ENCODE data around the gene ATP10A.

DNA sequence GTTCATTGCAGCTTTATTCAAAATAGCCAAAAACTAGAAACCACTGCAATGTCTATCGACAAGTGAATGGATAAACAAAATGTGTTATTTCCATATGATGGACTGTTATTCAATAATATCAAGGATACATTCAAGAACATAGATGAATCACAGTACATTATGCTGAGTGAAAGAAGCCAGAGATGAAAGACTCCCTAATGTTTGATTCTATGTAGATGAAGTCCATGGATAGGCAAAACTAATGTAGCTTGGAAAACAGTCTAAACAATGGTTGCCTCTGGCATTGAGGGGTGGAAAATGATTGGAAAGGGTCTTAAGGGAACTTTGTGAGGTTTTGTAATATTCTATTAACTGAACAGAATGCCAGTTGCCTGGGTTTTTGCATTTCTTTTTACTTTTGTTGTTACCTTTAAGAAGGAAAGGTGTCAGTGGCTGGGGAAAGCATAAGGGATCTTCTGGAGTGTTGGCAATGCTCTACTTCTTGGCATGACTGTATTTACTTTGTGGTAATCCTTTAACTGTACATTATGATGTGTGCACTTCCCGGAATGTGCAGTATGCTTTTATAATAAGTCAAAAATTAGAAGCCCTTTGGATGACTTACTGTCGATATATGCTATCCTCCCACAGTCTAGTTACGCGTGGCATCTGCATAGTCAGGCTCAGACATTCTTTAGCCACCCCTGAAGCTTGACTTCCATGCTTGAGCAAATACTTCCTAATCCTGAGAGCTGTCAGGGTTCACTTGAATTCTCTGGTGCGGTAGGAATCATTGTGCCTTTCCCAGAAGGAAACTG is 20.5 kb upstream of the ATP10A start:
- no peak for TF ChIP-seq POLR2A (IDR thresholded peaks at IDR 0.05; ENCODE audit: low read depth, low read length)
- TF ChIP-seq TAF1 (IDR thresholded peaks at IDR 0.05; ENCODE audit: low read depth, low read length), result no peak
- no peak for TF ChIP-seq POLR2AphosphoS5 (IDR thresholded peaks at IDR 0.05; ENCODE audit: low read depth, low read length)
- TF ChIP-seq SPI1 (IDR thresholded peaks at IDR 0.05; ENCODE audit: low read depth, low read length), result no peak
- no peak for TF ChIP-seq POU2F2 (IDR thresholded peaks at IDR 0.05; ENCODE audit: low read depth, low read length)
- TF ChIP-seq PAX5 (IDR thresholded peaks at IDR 0.05; ENCODE audit: insufficient read depth, low read length, severe bottlenecking), result no peak
